Upper lobe of left lung (tissue), 6 donors: Measurements from ENCODE around the gene SLC35C1. TPM values are rescaled to one million over a fixed set of nuclear protein-coding genes. Genes with fewer than 3 reads are reported as not detected.

ENCODE experiments used
- ATAC-seq, 2 donors: fragments of 200-7000 bp; cut with Tn5 transposase; one replicate each; pipeline ENCODE4 v1.9.1; 2022; ENCODE audit warnings: mild to moderate bottlenecking in 2 of 2, moderate library complexity in 2 of 2; ENCODE audit not compliant: low FRiP score in 2 of 2
- DNase-seq, 2 donors: peaks; one replicate each; pipeline ENCODE4 v3.0.0-alpha.2; 2019 to 2020
- H3K27ac ChIP-seq, 4 donors: fragments of 200-600 bp; sonication (generic); one replicate each; pipeline ENCODE4 v1.5.1; 2016 to 2019
- H3K27me3 ChIP-seq, 4 donors: fragments of 200-600 bp; sonication (generic); one replicate each; pipeline ENCODE4 v1.5.1; 2017 to 2019
- H3K36me3 ChIP-seq, 4 donors: fragments of 200-600 bp; sonication (generic); one replicate each; pipeline ENCODE4 v1.5.1; 2016 to 2019
- H3K4me1 ChIP-seq, 4 donors: fragments of 200-600 bp; sonication (generic); one replicate each; pipeline ENCODE4 v1.5.1; 2018 to 2019
- H3K4me3 ChIP-seq, 4 donors: fragments of 200-600 bp; sonication (generic); one replicate each; pipeline ENCODE4 v1.5.1; 2017 to 2019; ENCODE audit warnings: mild to moderate bottlenecking in 2 of 4, moderate library complexity in 1 of 4
- H3K9me3 ChIP-seq, 4 donors: fragments of 200-600 bp; sonication (generic); one replicate each; pipeline ENCODE4 v1.5.1; 2018 to 2019
- CTCF ChIP-seq, 6 experiments: fragments of 450-650 bp in 4 of 6; fragments of 200-600 bp in 2 of 6; sonication (generic) in 2 of 6; IDR thresholded peaks; one replicate each; pipeline ENCODE4 v1.5.1; 2016 to 2019; ENCODE audit warnings: antibody characterized with exemption in 6 of 6
- EP300 ChIP-seq, 4 donors: sonication (generic); formaldehyde crosslinking; IDR thresholded peaks; one replicate each; pipeline ENCODE4 v1.5.1; 2017; ENCODE audit warnings: antibody characterized with exemption in 4 of 4, control low read depth in 2 of 4
- POLR2A ChIP-seq, 4 donors: fragments of 450-650 bp; IDR thresholded peaks; one replicate each; pipeline ENCODE4 v1.5.1; 2016 to 2017; ENCODE audit warnings: antibody characterized with exemption in 4 of 4, mild to moderate bottlenecking in 2 of 4
- POLR2AphosphoS5 ChIP-seq, 2 donors: sonication (generic); formaldehyde crosslinking; IDR thresholded peaks; one replicate each; pipeline ENCODE4 v1.5.1; 2017; ENCODE audit warnings: antibody characterized with exemption in 2 of 2
- WGBS, 2 donors: methylation state at CpG; one replicate each; pipeline ENCODE4 v1.1.5; 2017 to 2018; 5-methylcytosine and 5-hydroxymethylcytosine counted together
- total RNA-seq, 6 donors: library from RNA; depleted of rRNA in 4 of 6; stranded (reverse); fragments of >200 nt in 4 of 6; gene quantifications; one replicate each; pipeline versions ENCODE4 v1.1.0 to v1.2.1, GENCODE V29; 2016 to 2021
- donor health status: DM: no; HTN: no; CAD: no; lungs with moderate emphysema.
- donor health status: DM: no; HTN: yes; CAD: no; lungs with severe emphysema.

Gene SLC35C1
- total RNA-seq, 6 donors from 2014 or later, result 18.3 to 50.9 (median 24.0) TPM

- peaks cover 10 to 47% (median 35%) of the 10 kb centered on the region in 4 donors for H3K36me3 ChIP-seq
- TF ChIP-seq CTCF (IDR thresholded peaks at IDR 0.05), result no peak
- TF ChIP-seq EP300 (IDR thresholded peaks at IDR 0.05), result no peak
- TF ChIP-seq POLR2A (IDR thresholded peaks at IDR 0.05), result no peak
- no peak for TF ChIP-seq POLR2AphosphoS5 (IDR thresholded peaks at IDR 0.05)
- WGBS, 2 donors, result 92 to 95% methylated on average over 16 to 23 of the region's 23 CpGs
- DNase-seq, result no peak
- no peak overlapping the region for H3K27ac ChIP-seq
- no peaks in the 10 kb centered on the region for H3K27me3 ChIP-seq
- H3K9me3 ChIP-seq, result no peaks in the 10 kb centered on the region
- H3K4me3 ChIP-seq, result no peak overlapping the region
- peaks cover 27 to 46% (median 29%) of the 10 kb centered on the region in 4 donors for H3K4me1 ChIP-seq
- no peak for ATAC-seq
These were observed 5.6 kb downstream of the SLC35C1 start for GRCh38 chr11:45810431-45811108.

GRCh38 chr11:45811109-45811435, 6.1 kb downstream of the SLC35C1 start:
- ATAC-seq (no peak), DNase-seq (peak in 1 of 2 donors; percentile 74)
- Histone ChIP-seq H3K9me3 (no peaks in the 10 kb centered on the region), H3K4me3 (no peak overlapping the region), H3K36me3 (peaks cover 10 to 47% (median 35%) of the 10 kb centered on the region in 4 donors), H3K27ac (no peak overlapping the region), H3K27me3 (no peaks in the 10 kb centered on the region), H3K4me1 (peaks cover 22 to 41% (median 24%) of the 10 kb centered on the region in 4 donors)
- TF ChIP-seq CTCF (IDR thresholded peaks at IDR 0.05) (no peak), POLR2AphosphoS5 (IDR thresholded peaks at IDR 0.05) (no peak), POLR2A (IDR thresholded peaks at IDR 0.05) (no peak), EP300 (IDR thresholded peaks at IDR 0.05) (no peak)
- 92 to 94% methylated on average over 12 to 17 of the region's 17 CpGs for WGBS, 2 donors

- Histone ChIP-seq H3K27me3 (no peaks in the 10 kb centered on the region), H3K4me3 (no peak overlapping the region), H3K4me1 (peaks cover 16 to 34% (median 18%) of the 10 kb centered on the region in 4 donors), H3K27ac (no peak overlapping the region), H3K36me3 (peaks cover 10 to 47% (median 35%) of the 10 kb centered on the region in 4 donors), H3K9me3 (no peaks in the 10 kb centered on the region)
- DNase-seq, result no peak
- no peak for ATAC-seq
- 88 to 94% methylated on average over 8 of the region's 8 CpGs for WGBS, 2 donors
- TF ChIP-seq POLR2A (IDR thresholded peaks at IDR 0.05) (no peak), CTCF (IDR thresholded peaks at IDR 0.05) (no peak)
These were observed 6.8 kb downstream of the SLC35C1 start for GRCh38 chr11:45811571-45812290.

- peaks cover 10 to 45% (median 35%) of the 10 kb centered on the region in 4 donors for H3K36me3 ChIP-seq
- WGBS, 2 donors, result 85 to 92% methylated on average over 6 to 7 of the region's 7 CpGs
- DNase-seq (no peak), ATAC-seq (no peak)
- no peaks in the 10 kb centered on the region for H3K27me3 ChIP-seq
- H3K9me3 ChIP-seq, result no peaks in the 10 kb centered on the region
- no peak overlapping the region for H3K4me3 ChIP-seq
- peaks cover 4 to 23% (median 6%) of the 10 kb centered on the region in 4 donors for H3K4me1 ChIP-seq
- H3K27ac ChIP-seq, result no peak overlapping the region
- TF ChIP-seq POLR2A (IDR thresholded peaks at IDR 0.05) (no peak), EP300 (IDR thresholded peaks at IDR 0.05) (no peak), CTCF (IDR thresholded peaks at IDR 0.05) (no peak), POLR2AphosphoS5 (IDR thresholded peaks at IDR 0.05) (no peak)
These were observed 7.9 kb downstream of the SLC35C1 start for GRCh38 chr11:45812581-45813548.
